IPS-11a (cell line): ENCODE measurements around the gene CTSF.
A peak's percentile ranks its signal among the peaks of the same experiment; 100 is the strongest.
"Not testable (repeated sequence)": the region's sequence is repeated elsewhere in the genome, so short reads cannot be mapped to it uniquely, and the experiment has no call there.

ENCODE experiments used
- H3K4me3 ChIP-seq: one replicate; pipeline ENCODE4 v1.5.1; 2013; ENCODE audit warnings: low read depth, low read length, control low read depth

Gene CTSF

DNA sequence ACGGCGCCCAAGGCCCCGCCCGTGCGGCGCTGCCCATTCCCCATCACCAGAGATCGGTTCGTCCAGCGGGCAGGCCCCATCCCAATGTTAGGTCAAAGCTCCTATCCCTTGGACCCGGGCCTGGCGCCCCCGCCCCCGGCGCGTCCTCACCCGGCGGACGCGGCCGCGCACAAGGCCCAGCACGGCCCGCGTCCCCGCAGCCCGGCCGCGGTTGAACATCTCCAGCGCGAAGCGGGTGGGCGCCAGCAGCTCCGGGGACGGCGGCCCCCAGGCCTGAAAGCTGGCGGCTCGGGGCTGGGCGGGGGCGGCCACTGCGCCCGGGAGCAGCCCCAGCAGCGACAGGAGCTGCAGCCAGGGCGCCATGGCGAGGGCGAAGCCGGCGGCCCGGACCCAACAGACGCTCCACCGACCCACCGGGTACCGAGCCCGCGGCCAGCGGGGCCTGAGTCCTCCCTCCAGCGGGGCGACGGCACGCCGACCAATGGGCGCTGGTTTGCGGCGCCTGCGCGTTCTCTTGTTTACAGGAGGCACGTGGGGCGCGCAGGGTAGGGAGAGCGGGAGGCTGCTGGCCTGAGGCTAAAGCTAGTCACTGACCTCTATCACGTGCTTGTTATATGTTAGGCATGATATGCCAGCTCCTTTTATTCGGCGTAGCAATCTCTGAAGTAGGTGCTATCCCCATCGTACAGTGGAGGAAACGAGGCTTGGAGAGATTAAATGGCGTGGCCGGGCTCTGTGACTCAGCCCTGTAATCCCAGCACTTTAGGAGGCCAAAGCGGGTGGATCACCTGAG lies at the start of gene CTSF:
CTSF (minus strand) TSS at position 483 of the 793 bp plus-strand sequence; CDS start at position 363, 120 bp downstream.
- no peak within 1 kb of the TSS for H3K4me3 ChIP-seq

DNA sequence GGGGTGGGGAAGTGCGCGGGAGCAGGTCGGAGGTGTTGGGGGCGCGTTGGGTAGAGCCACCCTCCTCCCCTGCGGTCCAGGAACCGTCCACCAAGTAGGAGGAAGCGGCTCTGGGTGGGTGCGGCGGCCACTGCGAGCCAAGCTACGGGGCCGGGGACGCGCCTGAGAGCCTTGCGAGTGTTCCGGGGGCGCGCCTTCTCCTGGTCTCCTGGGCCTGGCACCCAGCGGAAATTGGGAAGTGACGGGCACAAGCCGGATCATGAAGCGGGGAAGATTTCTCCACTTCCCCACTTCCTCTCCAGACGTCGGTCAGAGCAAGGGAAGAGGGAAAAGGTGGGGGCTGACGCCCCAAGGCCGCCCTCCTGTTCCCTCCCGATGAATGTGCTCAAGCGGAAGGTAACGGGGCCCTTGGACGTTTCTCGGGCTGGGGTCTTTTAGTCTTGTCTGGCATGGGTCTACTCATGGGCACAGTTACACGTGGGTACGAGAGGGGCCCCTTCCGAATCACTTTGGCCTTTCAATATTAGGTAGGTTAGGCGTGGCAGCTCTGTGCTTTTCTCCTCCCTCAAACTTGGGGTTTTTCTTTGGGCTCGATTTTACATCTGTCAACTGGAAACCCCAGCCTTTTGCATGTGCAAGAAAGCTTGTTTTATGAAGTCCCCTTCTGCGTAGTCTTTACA lies 48.9 kb upstream of the CTSF start:
- H3K4me3 ChIP-seq, result peak overlapping the region; percentile 98

DNA sequence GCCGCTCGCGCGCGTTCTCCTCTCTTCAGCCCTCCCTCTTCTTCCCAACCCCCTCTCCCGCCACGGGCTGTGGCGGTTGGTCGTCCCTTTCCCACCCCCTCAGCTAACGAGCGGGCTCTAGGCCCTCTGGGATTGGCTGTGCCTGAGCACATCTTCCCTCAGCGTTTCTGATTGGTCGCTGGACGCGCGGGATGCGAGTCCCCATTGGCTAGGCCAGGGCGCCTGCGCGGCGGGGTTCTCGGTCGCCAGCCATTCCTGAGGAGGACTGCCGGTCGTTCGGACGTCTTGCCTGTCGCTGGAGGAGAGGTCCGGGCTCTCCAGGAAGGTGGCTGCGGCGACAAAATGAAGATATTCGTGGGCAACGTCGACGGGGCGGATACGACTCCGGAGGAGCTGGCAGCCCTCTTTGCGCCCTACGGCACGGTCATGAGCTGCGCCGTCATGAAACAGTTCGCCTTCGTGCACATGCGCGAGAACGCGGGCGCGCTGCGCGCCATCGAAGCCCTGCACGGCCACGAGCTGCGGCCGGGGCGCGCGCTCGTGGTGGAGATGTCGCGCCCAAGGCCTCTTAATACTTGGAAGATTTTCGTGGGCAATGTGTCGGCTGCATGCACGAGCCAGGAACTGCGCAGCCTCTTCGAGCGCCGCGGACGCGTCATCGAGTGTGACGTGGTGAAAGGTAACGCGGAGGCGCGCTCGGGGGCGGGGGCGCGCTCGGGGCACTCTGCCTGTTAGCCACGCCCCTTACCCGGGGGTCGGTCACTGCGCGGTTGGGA lies 48.2 kb upstream of the CTSF start, which contains the start of gene RBM14:
RBM14 (plus strand) TSS at position 252 of the 776 bp plus-strand sequence; CDS start at position 343, 91 bp downstream.
- H3K4me3 ChIP-seq, result peak within 1 kb of the TSS; percentile 98

DNA sequence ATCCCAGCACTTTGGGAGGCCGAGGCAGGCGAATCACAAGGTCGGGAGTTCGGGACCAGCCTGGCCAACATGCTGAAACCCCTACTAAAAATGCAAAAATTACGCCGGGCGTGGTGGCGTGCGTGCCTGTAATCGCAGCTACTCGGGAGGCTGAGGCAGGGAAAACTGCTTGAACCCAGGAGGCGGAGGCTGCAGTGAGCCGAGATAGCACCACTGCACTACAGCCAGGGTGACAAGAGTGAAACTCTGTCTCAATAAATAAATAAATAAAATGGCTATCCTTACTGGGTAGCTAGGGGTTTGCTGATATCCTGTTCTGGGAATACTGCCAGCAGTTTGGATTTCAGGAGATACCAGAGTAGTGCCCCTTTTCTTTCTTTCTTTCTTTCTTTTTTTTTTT lies 45.7 kb upstream of the CTSF start:
- H3K4me3 ChIP-seq, result no peak overlapping the region

DNA sequence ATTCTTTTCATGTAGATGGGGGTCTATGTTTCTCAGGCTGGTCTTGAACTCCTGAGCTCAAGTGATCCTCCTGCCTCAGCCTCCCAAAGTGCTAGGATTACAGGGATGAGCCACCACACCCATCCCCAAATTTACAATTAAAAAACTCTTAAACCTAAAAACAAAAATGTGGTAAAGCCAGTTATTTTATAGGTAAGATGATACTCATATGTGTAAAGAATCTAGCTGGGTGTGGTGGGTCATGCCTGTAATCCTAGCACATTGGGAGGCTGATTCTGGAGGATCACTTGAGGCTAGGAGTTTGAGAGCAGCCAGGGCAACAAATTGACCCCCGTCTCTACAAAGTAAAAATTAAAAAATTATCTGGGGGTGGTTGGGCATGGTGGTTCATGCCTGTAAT lies 44.1 kb upstream of the CTSF start:
- H3K4me3 ChIP-seq, result no peak overlapping the region

DNA sequence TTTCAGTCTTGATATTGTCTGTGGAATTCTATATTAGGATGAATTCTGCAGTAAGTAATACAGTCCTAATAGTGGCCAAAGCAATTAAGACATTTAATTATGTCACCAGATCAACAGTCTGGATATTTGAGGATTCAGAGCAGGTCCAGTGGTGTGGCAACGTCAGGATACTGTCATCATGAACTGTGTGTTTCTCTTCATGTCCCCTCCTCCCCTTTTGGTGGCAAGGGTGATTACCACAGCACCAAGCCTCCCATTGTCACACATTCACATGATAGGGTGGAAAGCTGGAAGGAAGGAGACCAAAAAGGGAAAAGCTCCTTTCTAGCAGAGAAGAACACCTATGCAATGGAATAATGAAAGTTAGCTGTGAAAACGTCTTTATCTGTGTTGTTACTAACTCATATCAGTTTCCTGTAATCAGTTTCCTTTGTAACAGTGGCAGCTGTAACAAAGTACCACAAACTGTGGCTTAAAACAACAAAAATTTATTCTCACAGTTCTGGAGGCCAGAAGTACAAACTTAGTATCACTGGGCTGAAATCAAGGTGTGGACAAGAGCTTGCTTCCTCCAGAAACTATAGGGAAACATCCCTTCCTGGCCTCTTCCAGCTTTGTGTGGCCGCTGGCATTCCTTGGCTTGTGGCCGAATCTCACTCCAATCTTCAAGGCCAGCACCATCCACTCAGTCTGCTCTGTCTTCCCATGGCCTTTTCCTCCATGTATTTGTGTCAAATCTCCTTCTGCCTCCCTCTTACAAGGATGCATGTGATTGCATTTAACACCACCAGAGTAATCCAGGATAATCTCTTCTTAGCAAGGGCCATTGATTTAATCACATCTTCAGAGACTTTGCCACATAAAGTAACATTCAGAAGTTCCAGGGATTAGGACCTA lies 41.6 kb upstream of the CTSF start:
- H3K4me3 ChIP-seq, result no peak overlapping the region

DNA sequence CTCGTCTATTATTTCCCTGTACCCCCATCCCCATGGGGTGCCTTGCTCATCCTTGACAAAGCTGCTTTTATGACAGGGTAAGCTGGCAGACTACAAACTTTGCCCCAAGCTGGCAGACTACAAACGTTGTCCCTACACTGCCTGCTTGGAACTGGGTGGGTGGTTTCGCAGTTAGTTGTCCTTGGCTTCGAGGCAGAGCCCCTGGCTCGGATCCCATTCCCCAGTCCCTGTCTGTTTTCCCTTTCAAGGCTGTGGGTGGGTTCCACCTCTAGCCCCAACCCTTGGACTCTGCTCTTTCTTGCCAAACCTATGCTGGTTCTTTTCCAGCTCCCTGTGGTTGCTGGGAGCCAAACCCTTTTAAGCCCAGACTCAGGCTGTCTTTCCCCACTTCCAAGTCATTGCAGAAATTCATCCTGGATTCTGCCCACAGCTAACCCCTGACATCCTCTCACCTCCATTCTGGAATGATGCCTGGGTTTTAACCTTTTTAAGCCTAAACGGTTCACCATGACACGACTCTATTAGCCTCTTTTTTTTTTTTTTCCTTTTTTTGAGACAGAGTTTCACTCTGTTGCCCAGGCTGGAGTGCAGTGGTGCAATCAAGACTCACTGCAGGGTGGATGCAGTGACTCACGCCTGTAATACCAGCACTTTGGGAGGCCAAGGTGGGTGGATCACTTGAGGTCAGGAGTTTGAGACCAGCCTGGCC lies 38.9 kb upstream of the CTSF start:
- no peak overlapping the region for H3K4me3 ChIP-seq

DNA sequence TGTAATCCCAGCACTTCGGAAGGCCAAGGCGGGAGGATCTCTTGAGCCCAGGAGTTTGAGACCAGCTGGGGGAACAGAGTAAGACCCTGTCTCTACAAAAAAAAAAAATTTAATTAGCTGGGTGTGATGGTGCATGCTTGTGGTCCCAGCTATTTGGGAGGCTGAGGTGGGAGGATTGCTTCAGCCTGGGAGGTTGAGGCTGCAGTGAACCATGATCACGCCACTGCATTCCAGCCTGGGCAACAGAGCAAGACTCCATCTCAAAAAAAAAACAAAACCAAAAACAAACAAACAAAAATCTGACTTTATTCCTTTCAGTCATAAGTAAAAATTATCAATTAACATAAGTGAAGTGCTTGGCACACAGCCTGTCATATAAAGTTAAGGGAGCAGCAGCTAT lies 38.2 kb upstream of the CTSF start:
- not testable (repeated sequence) for H3K4me3 ChIP-seq

DNA sequence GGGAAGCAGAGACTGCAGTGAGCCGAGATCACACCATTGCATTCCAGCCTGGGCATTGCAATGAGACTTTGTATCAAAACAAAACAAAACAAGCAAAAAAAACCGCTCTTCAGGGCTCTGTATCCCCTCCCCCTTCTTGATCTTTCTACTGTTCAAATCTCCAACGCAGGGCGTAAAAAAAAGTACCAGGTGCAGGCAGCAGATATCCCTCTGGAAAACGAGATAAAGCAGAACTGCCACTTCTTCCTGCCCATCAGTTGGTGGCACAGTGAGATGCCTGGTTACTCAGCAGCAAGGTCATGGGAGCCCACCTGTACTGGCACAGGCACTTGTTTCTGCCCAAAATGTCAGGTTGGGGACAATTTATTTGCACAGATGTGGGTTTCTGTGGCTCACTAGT lies 35.7 kb upstream of the CTSF start:
- no peak overlapping the region for H3K4me3 ChIP-seq

DNA sequence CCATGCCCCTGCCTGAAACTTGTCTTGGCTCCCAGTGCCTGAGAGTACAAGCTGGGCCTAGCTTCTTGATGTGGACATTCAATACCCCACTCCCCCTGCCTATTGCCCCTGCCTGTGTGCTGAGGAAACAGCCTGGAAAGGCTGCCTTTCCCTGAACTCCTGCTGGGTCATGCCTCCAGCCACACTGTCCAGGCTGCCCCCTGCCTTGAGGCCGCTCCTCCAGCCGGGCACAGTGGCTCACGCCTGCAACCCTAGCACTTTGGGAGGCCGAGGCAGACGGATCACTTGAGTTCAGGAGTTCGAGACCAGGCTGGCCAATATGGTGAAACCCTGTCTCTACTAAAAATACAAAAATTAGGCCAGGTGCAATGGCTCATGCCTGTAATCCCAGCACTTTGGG lies 34.7 kb upstream of the CTSF start:
- no peak overlapping the region for H3K4me3 ChIP-seq

DNA sequence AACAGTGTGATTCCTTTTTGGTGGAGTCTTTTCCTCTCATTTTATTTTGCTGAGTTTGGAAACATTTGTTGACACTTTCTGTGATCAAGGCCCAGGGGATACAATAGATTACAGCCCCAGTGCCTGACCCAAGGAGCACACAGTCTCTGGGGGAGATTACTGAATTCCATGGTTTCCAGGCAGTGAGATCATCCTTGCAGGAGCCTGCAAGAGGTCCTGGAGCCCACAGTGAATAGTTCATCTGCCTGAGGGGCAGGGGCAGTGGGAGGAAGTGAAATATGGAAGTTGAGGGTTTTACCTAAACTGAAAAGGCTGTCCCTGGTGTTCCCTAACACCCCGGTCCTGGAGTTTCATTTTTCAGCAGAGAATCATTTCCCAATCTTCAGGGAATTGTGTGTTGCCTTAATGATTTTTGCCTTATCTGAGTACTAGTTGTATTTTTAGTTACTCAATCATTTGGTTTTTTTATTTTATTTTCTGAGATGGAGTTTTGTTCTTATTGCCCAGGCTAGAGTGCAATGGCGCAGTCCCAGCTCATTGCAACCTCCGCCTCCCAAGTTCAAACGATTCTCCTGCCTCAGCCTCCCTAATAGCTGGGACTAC lies 32.3 kb upstream of the CTSF start:
- no peak overlapping the region for H3K4me3 ChIP-seq

DNA sequence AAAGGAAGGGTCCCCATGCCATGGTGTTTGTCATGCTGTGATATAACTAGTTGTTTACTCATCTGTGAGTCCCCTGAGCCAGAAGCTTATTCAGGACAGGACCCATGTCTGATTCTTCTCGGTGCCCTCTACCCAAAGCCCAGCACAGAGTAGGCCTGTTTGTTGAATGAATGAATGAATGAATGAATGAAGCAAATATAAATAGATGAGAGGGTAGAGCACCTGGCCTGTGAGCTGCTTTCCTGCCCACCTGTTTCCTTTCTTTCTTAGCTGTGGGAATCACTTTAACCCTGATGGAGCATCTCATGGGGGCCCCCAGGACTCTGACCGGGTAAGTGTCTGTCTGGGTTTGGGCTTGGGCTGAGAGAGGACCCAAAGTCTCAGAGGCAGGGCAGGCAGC lies 31.8 kb upstream of the CTSF start:
- H3K4me3 ChIP-seq, result no peak overlapping the region

DNA sequence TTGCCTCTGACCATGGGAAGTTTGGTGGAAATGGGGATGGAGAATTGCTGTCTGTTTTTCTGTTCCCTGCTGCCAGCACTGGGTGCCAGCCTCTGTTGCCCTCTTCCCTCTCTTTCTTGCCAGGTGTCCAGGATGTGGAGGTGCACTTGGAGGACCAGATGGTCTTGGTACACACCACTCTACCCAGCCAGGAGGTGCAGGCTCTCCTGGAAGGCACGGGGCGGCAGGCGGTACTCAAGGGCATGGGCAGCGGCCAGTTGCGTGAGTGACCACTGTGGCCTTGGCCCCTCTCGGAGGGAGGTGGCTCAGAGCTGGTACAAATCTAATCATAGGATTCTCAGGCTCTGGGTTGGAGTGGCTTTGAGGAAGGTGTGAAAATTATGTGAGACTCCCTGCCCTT lies 30.6 kb upstream of the CTSF start:
- no peak overlapping the region for H3K4me3 ChIP-seq

DNA sequence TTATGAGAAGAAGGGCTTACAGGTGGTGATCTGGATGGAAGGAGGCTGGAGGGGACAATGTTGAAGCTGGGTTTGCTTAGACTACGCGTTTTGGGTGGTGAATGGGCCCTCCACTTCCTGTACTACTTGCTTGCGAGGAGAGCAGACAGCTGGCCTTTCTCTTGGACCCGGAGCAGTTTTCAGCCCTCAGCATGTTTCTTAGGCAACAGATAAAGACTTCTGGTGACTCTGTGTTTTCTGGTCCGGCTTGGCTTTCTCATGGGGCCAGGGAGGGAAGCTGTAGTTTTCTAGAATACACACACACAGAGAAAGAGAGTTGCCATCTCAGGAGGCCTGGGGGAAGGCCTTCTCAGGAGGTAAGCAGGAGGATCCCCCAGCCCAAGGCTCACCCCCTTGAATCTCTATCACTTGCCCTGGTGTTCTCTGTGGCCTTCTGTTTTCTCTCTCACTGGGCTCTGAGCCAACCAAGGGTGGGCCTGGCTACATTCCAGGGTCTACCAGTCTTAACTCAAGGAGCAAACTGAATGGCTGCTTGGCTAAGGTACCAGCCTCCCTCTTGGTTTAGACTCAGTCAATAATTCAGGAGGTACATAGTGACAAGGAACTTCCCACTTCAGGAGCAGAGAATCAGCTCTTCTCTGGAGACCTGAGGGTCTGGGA lies 27.0 kb upstream of the CTSF start:
- no peak overlapping the region for H3K4me3 ChIP-seq

DNA sequence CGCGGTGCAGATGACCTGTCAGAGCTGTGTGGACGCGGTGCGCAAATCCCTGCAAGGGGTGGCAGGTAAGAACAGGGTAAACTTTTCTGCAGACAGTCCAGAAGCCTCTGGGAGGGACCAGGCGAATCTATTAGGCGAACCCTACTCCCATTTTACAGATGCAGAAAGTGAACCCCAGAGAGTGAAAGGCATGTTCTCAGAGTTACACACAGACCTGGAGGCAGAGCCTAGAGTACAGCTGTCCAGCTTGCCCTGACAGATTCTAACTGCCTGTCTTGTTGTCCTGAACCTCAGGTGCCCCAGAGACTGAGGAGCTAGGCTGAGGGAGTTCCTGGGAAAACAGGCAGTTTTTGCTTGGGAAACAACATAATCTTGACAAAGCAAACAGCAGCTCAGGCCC lies 25.2 kb upstream of the CTSF start:
- peak overlapping the region; percentile 60 for H3K4me3 ChIP-seq

DNA sequence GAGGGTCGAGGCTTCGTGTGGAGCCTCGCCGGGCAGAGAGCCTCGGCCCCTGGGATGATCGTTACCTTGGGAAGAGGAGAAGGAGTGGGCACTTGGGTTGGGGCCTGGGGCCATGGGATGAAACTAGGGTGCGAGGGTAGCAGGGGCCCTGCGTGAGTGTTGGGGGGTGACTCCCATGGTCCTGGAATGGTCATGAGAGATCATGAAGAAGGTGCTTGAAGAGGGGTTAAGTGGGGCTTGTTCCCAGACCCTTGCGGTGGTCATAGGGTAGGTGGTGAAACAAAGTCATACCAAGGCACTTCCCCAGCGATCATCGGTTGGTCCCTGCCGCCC lies 24.9 kb upstream of the CTSF start:
- H3K4me3 ChIP-seq, result peak overlapping the region; percentile 60

DNA sequence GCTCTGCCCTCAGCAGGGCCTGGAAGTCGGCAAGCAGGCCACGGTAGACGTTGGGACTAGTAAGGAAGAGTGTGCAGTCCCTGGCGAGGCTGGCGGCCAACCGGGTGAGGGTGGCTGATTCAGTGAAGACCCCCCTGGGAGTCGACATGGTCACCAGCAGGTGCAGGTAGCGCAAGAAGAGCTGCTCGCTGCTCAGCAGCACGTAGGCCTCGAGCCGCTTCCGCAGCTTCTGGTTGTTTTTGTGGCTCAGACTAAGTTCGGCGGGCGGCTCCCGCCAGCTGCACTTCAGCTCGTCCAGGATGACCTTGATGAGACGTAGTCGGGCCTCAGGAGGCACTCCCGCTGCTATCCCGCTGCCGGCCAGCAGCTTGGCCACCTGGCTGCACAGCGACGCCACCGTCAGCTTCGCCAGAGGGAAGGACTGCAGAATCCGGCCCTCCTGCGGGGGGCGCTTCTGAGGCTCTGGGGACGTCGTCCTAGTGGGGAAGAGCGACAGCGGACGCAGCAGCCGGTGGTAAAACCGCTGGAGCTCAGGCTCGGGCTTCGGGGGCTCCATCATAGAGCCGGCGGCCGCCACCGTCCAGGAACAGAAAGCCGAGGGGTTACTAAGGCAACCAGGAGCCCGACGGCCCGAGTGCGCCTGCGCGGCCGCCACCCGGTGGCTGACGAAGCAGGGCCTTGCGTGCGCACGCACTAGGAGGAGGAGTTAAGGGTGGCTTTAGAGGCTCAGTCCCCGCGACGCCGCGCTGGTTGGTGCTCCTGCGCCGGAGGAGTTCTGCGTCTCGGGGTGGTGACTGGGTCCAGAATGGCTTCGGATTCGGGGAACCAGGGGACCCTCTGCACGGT lies 24.3 kb upstream of the CTSF start, which contains the start of the genes CCDC87 and CCS:
CCDC87 (minus strand) TSS at position 607 of the 846 bp plus-strand sequence; CDS start at position 559, 48 bp downstream.
CCS (plus strand) TSS at position 729 of the 846 bp plus-strand sequence; CDS start at position 806, 77 bp downstream.
- peak within 1 kb of the TSS; percentile 60 for H3K4me3 ChIP-seq

DNA sequence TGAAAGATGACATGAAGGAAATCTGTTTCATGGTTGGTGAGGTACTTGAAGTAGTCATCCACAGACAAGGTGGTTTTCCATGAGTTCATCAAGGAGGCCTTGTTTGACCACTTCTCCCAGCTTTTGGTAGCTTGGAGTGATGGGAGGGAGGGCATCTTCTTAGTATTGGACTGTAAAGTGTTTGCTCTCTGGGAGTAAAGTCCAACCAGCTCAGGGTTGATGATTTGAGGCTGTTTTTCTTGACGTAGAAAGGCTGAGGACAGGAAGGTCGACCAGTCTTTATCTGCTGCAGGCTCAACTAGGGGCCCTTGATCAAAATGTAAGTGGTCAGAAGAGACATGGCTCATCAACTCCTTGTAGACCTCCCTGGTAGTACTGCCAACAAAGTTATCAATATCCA lies 22.8 kb upstream of the CTSF start:
- no peak overlapping the region for H3K4me3 ChIP-seq
